Measurements from ENCODE around the gene COP1.

DNA sequence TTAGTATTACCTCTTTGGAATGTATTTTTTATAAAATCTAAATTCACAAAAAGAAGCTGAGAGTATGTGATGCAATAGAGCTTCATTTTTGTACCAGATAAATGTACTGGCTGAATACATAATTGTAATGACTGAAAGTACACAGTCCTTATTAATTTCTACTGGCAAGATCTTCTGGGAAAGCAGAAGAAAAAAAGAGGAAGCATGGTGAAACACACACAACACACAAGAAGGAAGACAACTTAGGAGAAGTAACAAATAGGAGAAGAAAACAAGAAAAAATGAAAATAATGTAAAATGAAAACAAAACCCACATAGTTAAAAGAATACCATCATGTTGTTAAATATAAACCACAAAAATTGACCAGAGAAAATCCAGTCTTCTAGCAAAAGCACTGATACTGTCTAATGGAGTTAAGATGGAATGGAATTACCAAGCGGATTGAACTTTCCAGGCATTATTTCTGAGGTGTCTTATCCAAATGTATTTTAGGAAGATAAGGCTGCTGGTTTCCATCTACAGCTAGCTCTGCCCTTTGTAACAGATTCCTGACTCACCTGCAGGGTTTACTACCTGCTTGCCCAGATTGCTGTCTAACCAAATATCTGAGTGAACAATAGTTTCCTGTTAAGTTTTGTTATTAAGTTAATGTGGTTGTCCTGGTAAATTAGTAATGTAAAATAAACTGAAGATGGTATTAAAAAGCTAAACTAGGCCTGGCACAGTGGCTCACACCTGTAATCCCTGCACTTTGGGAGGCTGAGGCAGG, 4.5 kb upstream of the COP1 start:
- TF ChIP-seq, protein P1, sequence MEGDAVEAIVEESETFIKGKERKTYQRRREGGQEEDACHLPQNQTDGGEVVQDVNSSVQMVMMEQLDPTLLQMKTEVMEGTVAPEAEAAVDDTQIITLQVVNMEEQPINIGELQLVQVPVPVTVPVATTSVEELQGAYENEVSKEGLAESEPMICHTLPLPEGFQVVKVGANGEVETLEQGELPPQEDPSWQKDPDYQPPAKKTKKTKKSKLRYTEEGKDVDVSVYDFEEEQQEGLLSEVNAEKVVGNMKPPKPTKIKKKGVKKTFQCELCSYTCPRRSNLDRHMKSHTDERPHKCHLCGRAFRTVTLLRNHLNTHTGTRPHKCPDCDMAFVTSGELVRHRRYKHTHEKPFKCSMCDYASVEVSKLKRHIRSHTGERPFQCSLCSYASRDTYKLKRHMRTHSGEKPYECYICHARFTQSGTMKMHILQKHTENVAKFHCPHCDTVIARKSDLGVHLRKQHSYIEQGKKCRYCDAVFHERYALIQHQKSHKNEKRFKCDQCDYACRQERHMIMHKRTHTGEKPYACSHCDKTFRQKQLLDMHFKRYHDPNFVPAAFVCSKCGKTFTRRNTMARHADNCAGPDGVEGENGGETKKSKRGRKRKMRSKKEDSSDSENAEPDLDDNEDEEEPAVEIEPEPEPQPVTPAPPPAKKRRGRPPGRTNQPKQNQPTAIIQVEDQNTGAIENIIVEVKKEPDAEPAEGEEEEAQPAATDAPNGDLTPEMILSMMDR (IDR thresholded peaks at IDR 0.05 in 2 of 3, conservative IDR thresholded peaks at IDR 0.05 in 1 of 3; ENCODE audit: control insufficient read depth in 2 of 3, extremely low read depth in 1 of 3, insufficient read depth in 1 of 3, low read depth in 3 of 3, low read length in 3 of 3): no peak
- no peak for TF ChIP-seq CEBPB (IDR thresholded peaks at IDR 0.05; ENCODE audit: borderline replicate concordance in 1 of 2, low read depth in 2 of 2, low read length in 2 of 2)
- no peak for TF ChIP-seq MXI1 (IDR thresholded peaks at IDR 0.05; ENCODE audit: low read depth, low read length)
- no peak for TF ChIP-seq SMARCA5 (IDR thresholded peaks at IDR 0.05)
- no peak for TF ChIP-seq TAF1 (IDR thresholded peaks at IDR 0.05; ENCODE audit: borderline replicate concordance, low read depth, low read length)
- no peak for TF ChIP-seq SMC3 (IDR thresholded peaks at IDR 0.05; ENCODE audit: borderline replicate concordance, low read length)
- TF ChIP-seq, protein P2, sequence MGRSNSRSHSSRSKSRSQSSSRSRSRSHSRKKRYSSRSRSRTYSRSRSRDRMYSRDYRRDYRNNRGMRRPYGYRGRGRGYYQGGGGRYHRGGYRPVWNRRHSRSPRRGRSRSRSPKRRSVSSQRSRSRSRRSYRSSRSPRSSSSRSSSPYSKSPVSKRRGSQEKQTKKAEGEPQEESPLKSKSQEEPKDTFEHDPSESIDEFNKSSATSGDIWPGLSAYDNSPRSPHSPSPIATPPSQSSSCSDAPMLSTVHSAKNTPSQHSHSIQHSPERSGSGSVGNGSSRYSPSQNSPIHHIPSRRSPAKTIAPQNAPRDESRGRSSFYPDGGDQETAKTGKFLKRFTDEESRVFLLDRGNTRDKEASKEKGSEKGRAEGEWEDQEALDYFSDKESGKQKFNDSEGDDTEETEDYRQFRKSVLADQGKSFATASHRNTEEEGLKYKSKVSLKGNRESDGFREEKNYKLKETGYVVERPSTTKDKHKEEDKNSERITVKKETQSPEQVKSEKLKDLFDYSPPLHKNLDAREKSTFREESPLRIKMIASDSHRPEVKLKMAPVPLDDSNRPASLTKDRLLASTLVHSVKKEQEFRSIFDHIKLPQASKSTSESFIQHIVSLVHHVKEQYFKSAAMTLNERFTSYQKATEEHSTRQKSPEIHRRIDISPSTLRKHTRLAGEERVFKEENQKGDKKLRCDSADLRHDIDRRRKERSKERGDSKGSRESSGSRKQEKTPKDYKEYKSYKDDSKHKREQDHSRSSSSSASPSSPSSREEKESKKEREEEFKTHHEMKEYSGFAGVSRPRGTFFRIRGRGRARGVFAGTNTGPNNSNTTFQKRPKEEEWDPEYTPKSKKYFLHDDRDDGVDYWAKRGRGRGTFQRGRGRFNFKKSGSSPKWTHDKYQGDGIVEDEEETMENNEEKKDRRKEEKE (IDR thresholded peaks at IDR 0.05): no peak
- TF ChIP-seq GABPA (IDR thresholded peaks at IDR 0.05; ENCODE audit: low read depth): no peak
- no peak for TF ChIP-seq TCF12 (IDR thresholded peaks at IDR 0.05; ENCODE audit: low read depth, low read length)
